ENCODE measurements around the gene ATP2B3. TPM values are rescaled to one million over a fixed set of nuclear protein-coding genes. Genes with fewer than 3 reads are reported as not detected.

Gene ATP2B3
- total RNA-seq, 2 donors from 2014 or later: 0.68 to 0.85 TPM

DNA sequence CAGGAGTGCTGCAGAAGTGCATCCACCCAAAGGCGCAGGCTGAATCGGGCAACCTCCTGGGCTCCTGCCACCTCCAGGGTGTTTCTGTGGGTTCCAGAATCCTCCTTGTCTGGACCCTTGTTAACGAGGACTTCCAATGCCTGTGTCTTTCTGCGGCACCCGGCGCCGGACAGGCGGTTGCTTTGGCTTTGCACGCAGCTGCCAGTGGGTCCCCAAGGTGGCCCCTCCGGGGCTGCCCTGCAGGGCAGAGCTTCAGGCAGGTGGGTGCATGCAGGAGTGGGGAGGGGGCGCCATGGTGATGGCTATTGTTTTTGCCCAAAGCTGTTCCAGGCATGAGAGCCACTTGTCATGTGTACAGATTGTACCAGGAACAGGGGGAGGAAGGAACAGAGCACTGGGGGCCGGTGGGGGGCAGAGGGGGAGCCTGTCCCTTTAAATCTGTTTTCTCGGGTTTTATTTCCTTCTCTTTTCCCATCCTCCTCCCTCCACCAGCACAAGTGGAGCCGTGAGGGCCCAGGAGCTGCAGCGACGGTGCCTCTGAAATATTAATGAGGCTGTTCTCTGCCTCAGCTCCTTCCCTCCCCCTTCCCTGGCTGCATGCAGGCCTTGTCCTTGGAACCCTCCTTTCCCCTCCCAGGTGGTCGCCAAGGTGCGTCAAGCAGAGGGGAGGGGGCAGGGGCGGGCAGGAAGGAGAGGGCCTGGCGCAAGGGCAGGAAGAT, 13.1 kb downstream of the ATP2B3 start:
- no peaks in the 10 kb centered on the region for H3K36me3 ChIP-seq
- no peaks in the 10 kb centered on the region for H3K27me3 ChIP-seq (replicated peaks; ENCODE audit: insufficient read depth)
- H3K4me1 ChIP-seq (ENCODE audit: control insufficient read depth in 1 of 2, low read depth in 2 of 2): no peaks in the 10 kb centered on the region
- no peaks in the 10 kb centered on the region for H3K9me3 ChIP-seq
- H3K27ac ChIP-seq: no peak overlapping the region
- ATAC-seq (ENCODE audit: insufficient number of reproducible peaks, low FRiP score, low read depth) (no peak), DNase-seq (ENCODE audit: low spot score) (no peak)
- H3K4me3 ChIP-seq: no peak overlapping the region
- TF ChIP-seq, protein P1, sequence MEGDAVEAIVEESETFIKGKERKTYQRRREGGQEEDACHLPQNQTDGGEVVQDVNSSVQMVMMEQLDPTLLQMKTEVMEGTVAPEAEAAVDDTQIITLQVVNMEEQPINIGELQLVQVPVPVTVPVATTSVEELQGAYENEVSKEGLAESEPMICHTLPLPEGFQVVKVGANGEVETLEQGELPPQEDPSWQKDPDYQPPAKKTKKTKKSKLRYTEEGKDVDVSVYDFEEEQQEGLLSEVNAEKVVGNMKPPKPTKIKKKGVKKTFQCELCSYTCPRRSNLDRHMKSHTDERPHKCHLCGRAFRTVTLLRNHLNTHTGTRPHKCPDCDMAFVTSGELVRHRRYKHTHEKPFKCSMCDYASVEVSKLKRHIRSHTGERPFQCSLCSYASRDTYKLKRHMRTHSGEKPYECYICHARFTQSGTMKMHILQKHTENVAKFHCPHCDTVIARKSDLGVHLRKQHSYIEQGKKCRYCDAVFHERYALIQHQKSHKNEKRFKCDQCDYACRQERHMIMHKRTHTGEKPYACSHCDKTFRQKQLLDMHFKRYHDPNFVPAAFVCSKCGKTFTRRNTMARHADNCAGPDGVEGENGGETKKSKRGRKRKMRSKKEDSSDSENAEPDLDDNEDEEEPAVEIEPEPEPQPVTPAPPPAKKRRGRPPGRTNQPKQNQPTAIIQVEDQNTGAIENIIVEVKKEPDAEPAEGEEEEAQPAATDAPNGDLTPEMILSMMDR (IDR thresholded peaks at IDR 0.05): no peak

GRCh38 chrX:153533091-153533490, 15.6 kb downstream of the ATP2B3 start:
- no peaks in the 10 kb centered on the region for H3K27me3 ChIP-seq (replicated peaks; ENCODE audit: insufficient read depth)
- H3K36me3 ChIP-seq: no peaks in the 10 kb centered on the region
- no peak overlapping the region for H3K4me3 ChIP-seq
- no peaks in the 10 kb centered on the region for H3K4me1 ChIP-seq (ENCODE audit: control insufficient read depth in 1 of 2, low read depth in 2 of 2)
- ATAC-seq (ENCODE audit: insufficient number of reproducible peaks, low FRiP score, low read depth) (no peak), DNase-seq (ENCODE audit: low spot score) (no peak)
- H3K27ac ChIP-seq: no peak overlapping the region
- TF ChIP-seq, protein P1 (IDR thresholded peaks at IDR 0.05): no peak
- no peaks in the 10 kb centered on the region for H3K9me3 ChIP-seq

- ATAC-seq (ENCODE audit: insufficient number of reproducible peaks, low FRiP score, low read depth) (no peak), DNase-seq (ENCODE audit: low spot score) (no peak)
- Histone ChIP-seq H3K4me3 (no peak overlapping the region), H3K27me3 (replicated peaks; ENCODE audit: insufficient read depth) (no peaks in the 10 kb centered on the region), H3K4me1 (ENCODE audit: control insufficient read depth in 1 of 2, low read depth in 2 of 2) (no peaks in the 10 kb centered on the region), H3K36me3 (no peaks in the 10 kb centered on the region), H3K27ac (no peak overlapping the region), H3K9me3 (no peaks in the 10 kb centered on the region)
- TF ChIP-seq, protein P1 (IDR thresholded peaks at IDR 0.05): no peak
These were observed 19.6 kb downstream of the ATP2B3 start for GRCh38 chrX:153537080-153537479.

GRCh38 chrX:153537526-153538295, 20.3 kb downstream of the ATP2B3 start:
- DNase-seq (ENCODE audit: low spot score): no peak
- no peaks in the 10 kb centered on the region for H3K27me3 ChIP-seq (replicated peaks; ENCODE audit: insufficient read depth)
- TF ChIP-seq, protein P1 (IDR thresholded peaks at IDR 0.05): no peak
- no peak for ATAC-seq (ENCODE audit: insufficient number of reproducible peaks, low FRiP score, low read depth)
- H3K4me1 ChIP-seq (ENCODE audit: control insufficient read depth in 1 of 2, low read depth in 2 of 2): no peaks in the 10 kb centered on the region
- H3K36me3 ChIP-seq: no peaks in the 10 kb centered on the region
- H3K9me3 ChIP-seq: no peaks in the 10 kb centered on the region
- no peak overlapping the region for H3K27ac ChIP-seq
- H3K4me3 ChIP-seq: no peak overlapping the region

- Histone ChIP-seq H3K9me3 (no peaks in the 10 kb centered on the region), H3K4me3 (no peak overlapping the region), H3K36me3 (no peaks in the 10 kb centered on the region), H3K4me1 (ENCODE audit: control insufficient read depth in 1 of 2, low read depth in 2 of 2) (no peaks in the 10 kb centered on the region), H3K27me3 (replicated peaks; ENCODE audit: insufficient read depth) (no peaks in the 10 kb centered on the region), H3K27ac (no peak overlapping the region)
- DNase-seq (ENCODE audit: low spot score) (no peak), ATAC-seq (ENCODE audit: insufficient number of reproducible peaks, low FRiP score, low read depth) (no peak)
- TF ChIP-seq, protein P1 (IDR thresholded peaks at IDR 0.05): no peak
These were observed 21.0 kb downstream of the ATP2B3 start for GRCh38 chrX:153538424-153538823.

All from thoracic aorta (tissue), 2 donors.